H1 (cell line): Measurements from ENCODE around the gene DDIAS. TPM values are rescaled to one million over a fixed set of nuclear protein-coding genes. Genes with fewer than 3 reads are reported as not detected.
"Not testable (repeated sequence)": the region's sequence is repeated elsewhere in the genome, so short reads cannot be mapped to it uniquely, and the experiment has no call there.

Experiments used
- CTCF ChIA-PET: fragments of 300-600 bp; sonication (Branson Sonifier 250); formaldehyde crosslinking; loops from one replicate; lab custom pipeline; 2021; ENCODE audit not compliant: partially characterized antibody; lab: Charles Lee
- POLR2A ChIA-PET: fragments of 300-600 bp; sonication (Branson Sonifier 250); formaldehyde crosslinking; loops from one replicate; lab custom pipeline; 2021; ENCODE audit warnings: inconsistent platforms; ENCODE audit not compliant: partially characterized antibody; lab: Charles Lee
- DNase-seq, 2 experiments: peaks; one replicate each; pipeline versions ENCODE4 v3.0.0 to v3.0.0-alpha.2; 2010 to 2022; ENCODE audit warnings: low spot score in 2 of 2, low read depth in 1 of 2, mixed read lengths in 1 of 2
- FAIRE-seq: peaks from 2 replicates; lab custom pipeline; 2011; peaks lifted over from hg19 to GRCh38; lab: Jason Lieb, UNC
- H2AFZ ChIP-seq: 2 replicates; pipeline ENCODE4 v1.8.1; 2012; ENCODE audit warnings: low read length, inconsistent platforms
- H2AK5ac ChIP-seq: 2 replicates; pipeline ENCODE4 v1.6.1; 2013; ENCODE audit warnings: low read depth, low read length
- H2BK120ac ChIP-seq: replicated peaks from 2 replicates; pipeline ENCODE3; 2013; ENCODE audit warnings: low read depth, low read length, inconsistent platforms
- H2BK12ac ChIP-seq: 2 replicates; pipeline ENCODE4 v1.6.1; 2013; ENCODE audit warnings: low read depth, low read length
- H2BK15ac ChIP-seq: 2 replicates; pipeline ENCODE4 v1.6.1; 2013; ENCODE audit warnings: low read length
- H2BK20ac ChIP-seq: 2 replicates; pipeline ENCODE4 v1.6.1; 2013; ENCODE audit warnings: low read length
- H2BK5ac ChIP-seq: 2 replicates; pipeline ENCODE4 v1.6.1; 2013; ENCODE audit warnings: low read depth, low read length
- H3K14ac ChIP-seq: 2 replicates; pipeline ENCODE4 v1.6.1; 2013; ENCODE audit warnings: inconsistent platforms; ENCODE audit not compliant: insufficient read length
- H3K18ac ChIP-seq: 2 replicates; pipeline ENCODE4 v1.6.1; 2013; ENCODE audit warnings: low read length; ENCODE audit errors: extremely low read depth
- H3K23ac ChIP-seq: 2 replicates; pipeline ENCODE4 v1.6.1; 2013; ENCODE audit warnings: inconsistent platforms; ENCODE audit not compliant: insufficient read length
- H3K23me2 ChIP-seq: 2 replicates; pipeline ENCODE4 v1.6.1; 2013; ENCODE audit warnings: low read depth, low read length
- H3K27ac ChIP-seq: 2 replicates; pipeline ENCODE4 v1.6.1; 2011; ENCODE audit warnings: low read depth, low read length, inconsistent platforms
- H3K27me3 ChIP-seq, 4 experiments: replicated peaks in 1 of 4; 1 replicate in 1 of 4; 2 replicates in 3 of 4; pipeline versions ENCODE4 v1.6.1 to v1.8.1; 2011 to 2013; ENCODE audit warnings: low read length in 3 of 4, mild to moderate bottlenecking in 3 of 4, inconsistent platforms in 2 of 4, mixed read lengths in 2 of 4, moderate library complexity in 1 of 4; ENCODE audit not compliant: control insufficient read depth in 3 of 4, insufficient read depth in 3 of 4; ENCODE audit errors: extremely low read depth in 1 of 4
- H3K36me3 ChIP-seq, 4 experiments: 2 replicates each; pipeline versions ENCODE4 v1.6.1 to v1.8.1; 2011 to 2013; ENCODE audit warnings: mild to moderate bottlenecking in 4 of 4, low read length in 3 of 4, moderate library complexity in 2 of 4, control low read depth in 1 of 4, inconsistent platforms in 1 of 4; ENCODE audit not compliant: insufficient read depth in 4 of 4, control insufficient read depth in 2 of 4
- H3K4ac ChIP-seq: replicated peaks from 2 replicates; pipeline ENCODE3; 2013; ENCODE audit warnings: low read length, low read depth, mixed read lengths, inconsistent platforms; ENCODE audit not compliant: insufficient read length
- H3K4me1 ChIP-seq, 4 experiments: replicated peaks in 1 of 4; 1 replicate in 1 of 4; 2 replicates in 3 of 4; pipeline versions ENCODE4 v1.6.1 to v1.8.1; 2011 to 2013; ENCODE audit warnings: low read length in 3 of 4, inconsistent platforms in 2 of 4, mixed read lengths in 1 of 4; ENCODE audit not compliant: insufficient read depth in 4 of 4, control insufficient read depth in 3 of 4
- H3K4me2 ChIP-seq, 2 experiments: 2 replicates each; pipeline versions ENCODE4 v1.6.1 to v1.8.1; 2011 to 2013; ENCODE audit warnings: low read depth in 2 of 2, low read length in 2 of 2, control low read depth in 1 of 2, inconsistent platforms in 1 of 2, mild to moderate bottlenecking in 1 of 2; ENCODE audit not compliant: insufficient read depth in 1 of 2
- H3K4me3 ChIP-seq, 4 experiments: fragments of 200-600, 300-600 bp in 1 of 4; sonication (generic), shearing (Covaris generic), sonication (Bioruptor Twin) in 1 of 4; 2 replicates each; pipeline versions ENCODE4 v1.5.1 to v1.8.1; 2011 to 2016; ENCODE audit warnings: low read length in 4 of 4, low read depth in 3 of 4, control low read depth in 2 of 4, inconsistent platforms in 2 of 4, mild to moderate bottlenecking in 2 of 4, mixed read lengths in 1 of 4, moderate library complexity in 1 of 4; ENCODE audit not compliant: insufficient read depth in 2 of 4; ENCODE audit errors: extremely low read depth in 1 of 4
- H3K56ac ChIP-seq: replicated peaks from 2 replicates; pipeline ENCODE3; 2013; ENCODE audit warnings: low read depth, mild to moderate bottlenecking, mixed read lengths, low read length, inconsistent platforms; ENCODE audit not compliant: insufficient read length
- H3K79me1 ChIP-seq: 2 replicates; pipeline ENCODE4 v1.6.1; 2013; ENCODE audit warnings: low read depth, low read length, control low read depth
- H3K79me2 ChIP-seq, 2 experiments: 2 replicates each; pipeline versions ENCODE4 v1.6.1 to v1.8.1; 2012 to 2013; ENCODE audit warnings: low read length in 2 of 2, mild to moderate bottlenecking in 2 of 2, inconsistent platforms in 1 of 2; ENCODE audit not compliant: insufficient read depth in 2 of 2, control insufficient read depth in 1 of 2
- H3K9ac ChIP-seq, 4 experiments: replicated peaks in 1 of 4; 1 replicate in 1 of 4; 2 replicates in 3 of 4; pipeline versions ENCODE4 v1.6.1 to v1.8.1; 2011 to 2013; ENCODE audit warnings: low read depth in 3 of 4, low read length in 3 of 4, control low read depth in 2 of 4, mild to moderate bottlenecking in 2 of 4, moderate library complexity in 2 of 4, inconsistent platforms in 1 of 4; ENCODE audit errors: extremely low read depth in 1 of 4
- H3K9me3 ChIP-seq, 2 experiments: 2 replicates each; pipeline versions ENCODE4 v1.6.1 to v1.8.1; 2012 to 2013; ENCODE audit warnings: mild to moderate bottlenecking in 2 of 2, moderate library complexity in 2 of 2, control low read depth in 1 of 2, inconsistent platforms in 1 of 2, low read depth in 1 of 2, low read length in 1 of 2, mixed read lengths in 1 of 2; ENCODE audit not compliant: insufficient read depth in 2 of 2
- H4K20me1 ChIP-seq, 2 experiments: replicated peaks in 1 of 2; 2 replicates each; pipeline versions ENCODE3 to v1.8.1; 2011 to 2013; ENCODE audit warnings: inconsistent platforms in 2 of 2, low read length in 2 of 2, mild to moderate bottlenecking in 1 of 2; ENCODE audit not compliant: insufficient read depth in 2 of 2, control insufficient read depth in 1 of 2
- H4K5ac ChIP-seq: 2 replicates; pipeline ENCODE4 v1.6.1; 2013; ENCODE audit warnings: low read length, low read depth, mixed read lengths, inconsistent platforms; ENCODE audit not compliant: insufficient read length
- H4K8ac ChIP-seq: 2 replicates; pipeline ENCODE4 v1.8.0; 2013; ENCODE audit warnings: mild to moderate bottlenecking, moderate library complexity, low read length, inconsistent platforms; ENCODE audit not compliant: insufficient read depth; ENCODE audit errors: extremely low read depth
- H4K91ac ChIP-seq: replicated peaks from 2 replicates; pipeline ENCODE3; 2013; ENCODE audit warnings: low read length, mixed read lengths, inconsistent platforms; ENCODE audit not compliant: insufficient read length
- WGBS, 2 experiments: shearing (Covaris generic) in 1 of 2; methylation state at CpG; one replicate each; pipeline versions ENCODE4 v1.1.6 to v1.1.7; 2013 to 2015; ENCODE audit warnings: low lambda C conversion rate in 2 of 2, mixed read lengths in 2 of 2, inconsistent platforms in 1 of 2, low coverage in 1 of 2, missing lambda C conversion rate in 1 of 2; ENCODE audit not compliant: insufficient replicate concordance in 2 of 2, insufficient coverage in 1 of 2, insufficient read length in 1 of 2; ENCODE audit errors: extremely low coverage in 1 of 2, missing lambda C conversion rate in 1 of 2; 5-methylcytosine and 5-hydroxymethylcytosine counted together
- polyA plus RNA-seq, 7 experiments: library from polyadenylated mRNA; depleted of rRNA in 3 of 7; stranded (reverse) in 5 of 7; unstranded in 2 of 7; fragments of >200 nt in 5 of 7; fragments of 200-250 nt in 2 of 7; gene quantifications; 1 replicate in 5 of 7; 2 replicates in 1 of 7; 4 replicates in 1 of 7; pipeline versions ENCODE4 v1.2.1 to v1.2.3, GENCODE V29; 2011 to 2013; ENCODE audit warnings: missing spikeins in 2 of 7, mixed read lengths in 2 of 7
- total RNA-seq: library from RNA; stranded (reverse); fragmentation: NEBNext Ultra II Directional; extraction: Animal tissue kit (Norgen Biotek cat#: 25700); gene quantifications from 2 replicates; pipeline ENCODE4 v1.2.1, GENCODE V29; 2021

The DDIAS gene
- total and polyA plus RNA-seq, 2 of the 8 experiments (the other 6 are each of a cell fraction or from before 2014, with no cell fraction given): 11.6 to 25.7 TPM

- H3K27ac ChIP-seq, H4K91ac ChIP-seq, H3K36me3 ChIP-seq, H3K23me2 ChIP-seq, H2BK5ac ChIP-seq, H4K8ac ChIP-seq, H3K9ac ChIP-seq, H3K4me2 ChIP-seq, H4K5ac ChIP-seq, H3K4ac ChIP-seq, POLR2A ChIA-PET, DNase-seq, H4K20me1 ChIP-seq, H3K79me2 ChIP-seq, H3K27me3 ChIP-seq, H2AFZ ChIP-seq, H3K18ac ChIP-seq, H2BK20ac ChIP-seq, H2BK15ac ChIP-seq, H3K79me1 ChIP-seq, H3K23ac ChIP-seq, H3K9me3 ChIP-seq, H3K4me1 ChIP-seq, FAIRE-seq, H2AK5ac ChIP-seq, H3K4me3 ChIP-seq, H2BK120ac ChIP-seq, H3K56ac ChIP-seq, H2BK12ac ChIP-seq, H3K14ac ChIP-seq: not testable (repeated sequence)
- CTCF ChIA-PET: interaction anchor here (0.7 to 2.3 kb wide), 4 partner anchors 15 to 300 kb away, joined by 3 to 11 read pairs (median 3); no protein-coding TSS in a partner anchor
- WGBS, 2 experiments: 89% methylated on average over 1 of the region's 1 CpG; no CpG with 5 or more reads in 1 of the 2 experiments
These were observed 41.9 kb downstream of the DDIAS start for GRCh38 chr11:82943430-82943829.
